Prostate gland (tissue), 2 donors: ENCODE data around the gene CACNA1H. TPM values are rescaled to one million over a fixed set of nuclear protein-coding genes. Genes with fewer than 3 reads are reported as not detected.

Experiments
- DNase-seq: peaks from one replicate; pipeline ENCODE4 v3.0.0-alpha.2; 2019; ENCODE audit warnings: low spot score
- H3K27ac ChIP-seq, 2 donors: fragments of 200-600 bp; sonication (generic); 2 replicates each; pipeline ENCODE4 v1.5.1; 2017 to 2019
- H3K27me3 ChIP-seq: fragments of 200-600 bp; sonication (generic); replicated peaks from 2 replicates; pipeline ENCODE4 v1.5.1; 2019; ENCODE audit not compliant: insufficient read depth
- H3K36me3 ChIP-seq, 2 donors: fragments of 200-600 bp; sonication (generic); 1 replicate in 1 of 2; 2 replicates in 1 of 2; pipeline versions ENCODE4 v1.5.1 to v1.8.1; 2017 to 2019
- H3K4me1 ChIP-seq: fragments of 200-600 bp; sonication (generic); replicated peaks from 2 replicates; pipeline ENCODE4 v1.5.1; 2019
- H3K4me3 ChIP-seq, 2 donors: fragments of 200-600 bp; sonication (generic); 2 replicates each; pipeline ENCODE4 v1.5.1; 2017 to 2019
- H3K9me3 ChIP-seq: fragments of 200-600 bp; sonication (generic); 2 replicates; pipeline ENCODE4 v1.5.1; 2017
- CTCF ChIP-seq, 4 experiments: fragments of 200-600 bp in 2 of 4; fragments of 450-650 bp in 2 of 4; sonication (generic) in 2 of 4; IDR thresholded peaks; 1 replicate in 3 of 4; 2 replicates in 1 of 4; pipeline ENCODE4 v1.5.1; 2016 to 2019; ENCODE audit warnings: antibody characterized with exemption in 4 of 4, mild to moderate bottlenecking in 2 of 4, moderate library complexity in 2 of 4
- POLR2A ChIP-seq: fragments of 450-650 bp; IDR thresholded peaks from one replicate; pipeline ENCODE4 v1.6.1; 2016; ENCODE audit warnings: antibody characterized with exemption, mild to moderate bottlenecking
- POLR2AphosphoS5 ChIP-seq: sonication (generic); formaldehyde crosslinking; IDR thresholded peaks from one replicate; pipeline ENCODE4 v1.6.1; 2017; ENCODE audit warnings: antibody characterized with exemption
- WGBS: methylation state at CpG from one replicate; pipeline ENCODE4 v1.1.5; 2018; 5-methylcytosine and 5-hydroxymethylcytosine counted together
- intact Hi-C: fragments of 100-400 bp; cut with DNase I; formaldehyde crosslinking; loops from one replicate; pipeline ENCODE4 v1.14.2; 2022
- total RNA-seq, 2 donors: library from RNA; depleted of rRNA; stranded (reverse); fragments of >200 nt; gene quantifications; one replicate each; pipeline ENCODE4 v1.1.0, GENCODE V29; 2016

Gene CACNA1H
- total RNA-seq, 2 donors from 2014 or later, result 32.5 to 111 TPM

GRCh38 chr16:1120577-1120941 is 32.3 kb upstream of the CACNA1H start:
- Histone ChIP-seq H3K27ac (no peak overlapping the region), H3K36me3 (no peaks in the 10 kb centered on the region), H3K4me1 (no peaks in the 10 kb centered on the region), H3K9me3 (no peaks in the 10 kb centered on the region), H3K4me3 (no peak overlapping the region), H3K27me3 (peaks cover 5% of the 10 kb centered on the region)
- DNase-seq, result no peak
- intact Hi-C loops, result no loop called here
- WGBS, result 62% methylated on average over 16 of the region's 22 CpGs
- TF ChIP-seq POLR2A (no peak), CTCF (IDR thresholded peaks at IDR 0.05) (no peak), POLR2AphosphoS5 (no peak)

- H3K27ac ChIP-seq, result no peak overlapping the region
- WGBS, result 70% methylated on average over 23 of the region's 23 CpGs
- H3K36me3 ChIP-seq, result no peaks in the 10 kb centered on the region
- peaks cover 5% of the 10 kb centered on the region for H3K27me3 ChIP-seq
- H3K9me3 ChIP-seq, result no peaks in the 10 kb centered on the region
- no peaks in the 10 kb centered on the region for H3K4me1 ChIP-seq
- H3K4me3 ChIP-seq, result no peak overlapping the region
- intact Hi-C loops, result no loop called here
- TF ChIP-seq POLR2A (no peak), CTCF (IDR thresholded peaks at IDR 0.05) (no peak), POLR2AphosphoS5 (no peak)
- no peak for DNase-seq
Measured at GRCh38 chr16:1121009-1121408, 31.9 kb upstream of the CACNA1H start.

- intact Hi-C loops, result no loop called here
- no peak overlapping the region for H3K27ac ChIP-seq
- no peaks in the 10 kb centered on the region for H3K36me3 ChIP-seq
- DNase-seq, result no peak
- TF ChIP-seq POLR2AphosphoS5 (no peak), CTCF (IDR thresholded peaks at IDR 0.05) (no peak), POLR2A (no peak)
- peaks cover 5% of the 10 kb centered on the region for H3K27me3 ChIP-seq
- no peaks in the 10 kb centered on the region for H3K9me3 ChIP-seq
- no peaks in the 10 kb centered on the region for H3K4me1 ChIP-seq
- H3K4me3 ChIP-seq, result no peak overlapping the region
- 79% methylated on average over 27 of the region's 30 CpGs for WGBS
Measured at GRCh38 chr16:1121601-1122397, 31.1 kb upstream of the CACNA1H start.

- DNase-seq, result no peak
- 84% methylated on average over 14 of the region's 14 CpGs for WGBS
- no peak overlapping the region for H3K4me3 ChIP-seq
- intact Hi-C loops, result no loop called here
- TF ChIP-seq CTCF (IDR thresholded peaks at IDR 0.05) (no peak), POLR2A (no peak), POLR2AphosphoS5 (no peak)
- no peak overlapping the region for H3K27ac ChIP-seq
- no peaks in the 10 kb centered on the region for H3K36me3 ChIP-seq
- H3K9me3 ChIP-seq, result no peaks in the 10 kb centered on the region
- H3K4me1 ChIP-seq, result no peaks in the 10 kb centered on the region
- H3K27me3 ChIP-seq, result peaks cover 5% of the 10 kb centered on the region
Measured at GRCh38 chr16:1122398-1122765, 30.5 kb upstream of the CACNA1H start.

- no peak for DNase-seq
- intact Hi-C loops, result no loop called here
- Histone ChIP-seq H3K27ac (no peak overlapping the region), H3K9me3 (no peaks in the 10 kb centered on the region), H3K4me3 (no peak overlapping the region), H3K27me3 (no peaks in the 10 kb centered on the region), H3K4me1 (no peaks in the 10 kb centered on the region), H3K36me3 (no peaks in the 10 kb centered on the region)
- TF ChIP-seq POLR2A (no peak), POLR2AphosphoS5 (no peak), CTCF (IDR thresholded peaks at IDR 0.05) (no peak)
- whole genome bisulfite sequencing, result 76% methylated on average over 21 of the region's 21 CpGs
Measured at GRCh38 chr16:1123525-1124230, 29.2 kb upstream of the CACNA1H start.
